Prostate gland (tissue), 2 donors: ENCODE measurements around the gene ARHGAP18. TPM values are rescaled to one million over a fixed set of nuclear protein-coding genes. Genes with fewer than 3 reads are reported as not detected.

Source experiments
- DNase-seq: peaks from one replicate; pipeline ENCODE4 v3.0.0-alpha.2; 2019; ENCODE audit warnings: low spot score
- H3K27ac ChIP-seq, 2 donors: fragments of 200-600 bp; sonication (generic); 2 replicates each; pipeline ENCODE4 v1.5.1; 2017 to 2019
- H3K27me3 ChIP-seq: fragments of 200-600 bp; sonication (generic); replicated peaks from 2 replicates; pipeline ENCODE4 v1.5.1; 2019; ENCODE audit not compliant: insufficient read depth
- H3K36me3 ChIP-seq, 2 donors: fragments of 200-600 bp; sonication (generic); 1 replicate in 1 of 2; 2 replicates in 1 of 2; pipeline versions ENCODE4 v1.5.1 to v1.8.1; 2017 to 2019
- H3K4me1 ChIP-seq: fragments of 200-600 bp; sonication (generic); replicated peaks from 2 replicates; pipeline ENCODE4 v1.5.1; 2019
- H3K4me3 ChIP-seq, 2 donors: fragments of 200-600 bp; sonication (generic); 2 replicates each; pipeline ENCODE4 v1.5.1; 2017 to 2019
- H3K9me3 ChIP-seq: fragments of 200-600 bp; sonication (generic); 2 replicates; pipeline ENCODE4 v1.5.1; 2017
- POLR2A ChIP-seq: fragments of 450-650 bp; IDR thresholded peaks from one replicate; pipeline ENCODE4 v1.6.1; 2016; ENCODE audit warnings: antibody characterized with exemption, mild to moderate bottlenecking
- POLR2AphosphoS5 ChIP-seq: sonication (generic); formaldehyde crosslinking; IDR thresholded peaks from one replicate; pipeline ENCODE4 v1.6.1; 2017; ENCODE audit warnings: antibody characterized with exemption
- WGBS: methylation state at CpG from one replicate; pipeline ENCODE4 v1.1.5; 2018; 5-methylcytosine and 5-hydroxymethylcytosine counted together
- intact Hi-C: fragments of 100-400 bp; cut with DNase I; formaldehyde crosslinking; loops from one replicate; pipeline ENCODE4 v1.14.2; 2022
- total RNA-seq, 2 donors: library from RNA; depleted of rRNA; stranded (reverse); fragments of >200 nt; gene quantifications; one replicate each; pipeline ENCODE4 v1.1.0, GENCODE V29; 2016
- TF ChIP-seq, protein P1 (sequence below), 4 experiments: fragments of 200-600 bp in 2 of 4; fragments of 450-650 bp in 2 of 4; sonication (generic) in 2 of 4; IDR thresholded peaks; 1 replicate in 3 of 4; 2 replicates in 1 of 4; pipeline ENCODE4 v1.5.1; 2016 to 2019; ENCODE audit warnings: antibody characterized with exemption in 4 of 4, mild to moderate bottlenecking in 2 of 4, moderate library complexity in 2 of 4

The ARHGAP18 gene
- total RNA-seq, 2 donors from 2014 or later, result 15.0 to 29.1 TPM

- no peak overlapping the region for H3K4me3 ChIP-seq
- intact Hi-C loops, result no loop called here
- H3K27me3 ChIP-seq, result no peaks in the 10 kb centered on the region
- no peak for TF ChIP-seq POLR2AphosphoS5
- no peak for TF ChIP-seq POLR2A
- TF ChIP-seq, protein P1, sequence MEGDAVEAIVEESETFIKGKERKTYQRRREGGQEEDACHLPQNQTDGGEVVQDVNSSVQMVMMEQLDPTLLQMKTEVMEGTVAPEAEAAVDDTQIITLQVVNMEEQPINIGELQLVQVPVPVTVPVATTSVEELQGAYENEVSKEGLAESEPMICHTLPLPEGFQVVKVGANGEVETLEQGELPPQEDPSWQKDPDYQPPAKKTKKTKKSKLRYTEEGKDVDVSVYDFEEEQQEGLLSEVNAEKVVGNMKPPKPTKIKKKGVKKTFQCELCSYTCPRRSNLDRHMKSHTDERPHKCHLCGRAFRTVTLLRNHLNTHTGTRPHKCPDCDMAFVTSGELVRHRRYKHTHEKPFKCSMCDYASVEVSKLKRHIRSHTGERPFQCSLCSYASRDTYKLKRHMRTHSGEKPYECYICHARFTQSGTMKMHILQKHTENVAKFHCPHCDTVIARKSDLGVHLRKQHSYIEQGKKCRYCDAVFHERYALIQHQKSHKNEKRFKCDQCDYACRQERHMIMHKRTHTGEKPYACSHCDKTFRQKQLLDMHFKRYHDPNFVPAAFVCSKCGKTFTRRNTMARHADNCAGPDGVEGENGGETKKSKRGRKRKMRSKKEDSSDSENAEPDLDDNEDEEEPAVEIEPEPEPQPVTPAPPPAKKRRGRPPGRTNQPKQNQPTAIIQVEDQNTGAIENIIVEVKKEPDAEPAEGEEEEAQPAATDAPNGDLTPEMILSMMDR (IDR thresholded peaks at IDR 0.05), result no peak
- WGBS, result 76% methylated on average over 3 of the region's 3 CpGs
- DNase-seq, result no peak
- no peaks in the 10 kb centered on the region for H3K9me3 ChIP-seq
- no peak overlapping the region for H3K27ac ChIP-seq
- no peaks in the 10 kb centered on the region for H3K4me1 ChIP-seq
- H3K36me3 ChIP-seq, result no peaks in the 10 kb centered on the region
Measured at GRCh38 chr6:129631070-129631469, 78.9 kb downstream of the ARHGAP18 start.

- 78% methylated on average over 1 of the region's 1 CpG for WGBS
- no peak for DNase-seq
- Histone ChIP-seq H3K27me3 (no peaks in the 10 kb centered on the region), H3K4me1 (no peaks in the 10 kb centered on the region), H3K4me3 (no peak overlapping the region), H3K9me3 (no peaks in the 10 kb centered on the region), H3K27ac (no peak overlapping the region), H3K36me3 (no peaks in the 10 kb centered on the region)
- TF ChIP-seq, protein P1 (IDR thresholded peaks at IDR 0.05), result no peak
- TF ChIP-seq POLR2A, result no peak
- TF ChIP-seq POLR2AphosphoS5, result no peak
- intact Hi-C loops, result no loop called here
Measured at GRCh38 chr6:129630596-129630995, 79.4 kb downstream of the ARHGAP18 start.

GRCh38 chr6:129628101-129628815 lies 81.7 kb downstream of the ARHGAP18 start:
- 73% methylated on average over 2 of the region's 2 CpGs for WGBS
- intact Hi-C loops, result no loop called here
- Histone ChIP-seq H3K4me1 (no peaks in the 10 kb centered on the region), H3K27me3 (no peaks in the 10 kb centered on the region), H3K27ac (no peak overlapping the region), H3K36me3 (no peaks in the 10 kb centered on the region), H3K4me3 (no peak overlapping the region), H3K9me3 (no peaks in the 10 kb centered on the region)
- no peak for DNase-seq
- no peak for TF ChIP-seq POLR2AphosphoS5
- TF ChIP-seq POLR2A, result no peak
- TF ChIP-seq, protein P1 (IDR thresholded peaks at IDR 0.05), result no peak

DNA sequence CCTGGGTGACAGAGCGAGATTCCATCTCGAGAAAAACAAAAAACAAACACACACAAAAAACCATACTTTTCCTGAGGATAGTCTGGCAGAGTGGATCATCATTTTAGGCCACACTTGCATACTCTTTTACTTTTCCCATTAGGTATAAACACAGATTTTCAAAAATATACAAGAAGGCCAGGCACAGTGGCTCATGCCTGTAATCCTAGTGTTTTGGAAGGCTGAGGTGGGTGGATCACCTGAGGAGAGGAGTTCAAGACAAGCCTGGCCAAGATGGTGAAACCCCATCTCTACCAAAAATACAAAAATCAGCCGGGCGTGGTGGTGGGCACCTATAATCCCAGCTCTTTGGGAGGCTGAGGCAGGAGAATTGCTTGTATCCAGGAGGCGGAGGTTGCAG lies 85.5 kb downstream of the ARHGAP18 start:
- TF ChIP-seq, protein P1 (IDR thresholded peaks at IDR 0.05), result no peak
- TF ChIP-seq POLR2AphosphoS5 (no peak), POLR2A (no peak)
- no peaks in the 10 kb centered on the region for H3K36me3 ChIP-seq
- intact Hi-C loops, result no loop called here
- H3K4me1 ChIP-seq, result no peaks in the 10 kb centered on the region
- no peak overlapping the region for H3K27ac ChIP-seq
- 98% methylated on average over 5 of the region's 5 CpGs for WGBS
- no peaks in the 10 kb centered on the region for H3K9me3 ChIP-seq
- no peak for DNase-seq
- no peak overlapping the region for H3K4me3 ChIP-seq
- no peaks in the 10 kb centered on the region for H3K27me3 ChIP-seq

DNA sequence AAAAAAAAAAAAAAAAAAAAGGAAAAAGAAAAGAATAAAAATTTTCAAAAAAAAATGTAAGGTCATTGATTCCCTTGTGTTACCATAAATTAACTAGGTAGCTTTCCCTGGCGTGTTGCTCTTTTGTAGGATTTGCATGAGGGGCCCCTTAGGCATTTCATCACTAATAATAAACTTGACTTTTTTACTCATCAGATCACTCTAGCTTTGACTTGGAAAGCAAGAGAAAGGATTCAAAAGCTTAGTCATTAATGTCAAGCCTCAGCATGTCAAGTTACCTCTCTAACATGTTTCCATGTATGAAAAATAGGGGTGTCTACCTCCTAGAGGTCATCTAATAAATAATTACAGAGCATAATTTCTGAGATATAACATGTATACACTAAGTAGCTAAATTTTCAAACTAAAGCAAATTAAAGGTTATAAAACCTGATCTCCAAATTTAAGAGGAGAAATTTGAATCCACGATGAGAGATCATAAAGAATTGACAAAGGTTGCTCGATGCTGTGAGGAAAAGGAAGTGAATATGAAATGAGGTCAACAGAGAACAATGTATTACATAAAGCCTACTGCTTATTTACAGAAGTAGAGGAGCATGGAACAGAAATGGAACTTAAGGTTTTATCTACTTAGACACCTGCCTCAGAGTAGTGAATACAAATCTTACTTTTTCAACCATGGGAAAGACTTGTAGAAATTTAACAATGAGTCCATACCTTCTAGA lies 86.8 kb downstream of the ARHGAP18 start:
- H3K4me3 ChIP-seq, result no peak overlapping the region
- 67% methylated on average over 3 of the region's 3 CpGs for WGBS
- intact Hi-C loops, result no loop called here

More for the DNA sequence above, 86.8 kb downstream of the ARHGAP18 start:
- Histone ChIP-seq H3K27me3 (no peaks in the 10 kb centered on the region), H3K4me1 (no peaks in the 10 kb centered on the region), H3K36me3 (no peaks in the 10 kb centered on the region), H3K27ac (no peak overlapping the region), H3K9me3 (no peaks in the 10 kb centered on the region)
- TF ChIP-seq, protein P1 (IDR thresholded peaks at IDR 0.05), result no peak
- no peak for TF ChIP-seq POLR2AphosphoS5
- TF ChIP-seq POLR2A, result no peak
- DNase-seq, result no peak
